SK-N-DZ (cell line): ENCODE data around the gene RASGRP3.

Experiments used
- small RNA-seq, 2 experiments: library from RNA; depleted of rRNA; stranded (forward); fragments of <200 nt; gene quantifications; one replicate each; pipeline ENCODE3, GENCODE V24; 2014

RASGRP3 gene

Small RNAs within 50 kb of the gene (small RNA-seq; reads per million reads assigned to genes)
- gene ATP6V0E1P3 = 0 reads per million in 2 experiments
